C4-2B (cell line): ENCODE data around the gene CLIC3.
A peak's percentile ranks its signal among the peaks of the same experiment; 100 is the strongest.

Experiments
- ZFX ChIP-seq: fragments of 450-650 bp; IDR thresholded peaks from 2 replicates; pipeline ENCODE4 v1.6.1; 2017
- TF ChIP-seq, protein P1 (sequence below): fragments of 450-650 bp; conservative IDR thresholded peaks from 2 replicates; pipeline ENCODE4 v1.5.1; 2017; ENCODE audit warnings: mild to moderate bottlenecking

DNA sequence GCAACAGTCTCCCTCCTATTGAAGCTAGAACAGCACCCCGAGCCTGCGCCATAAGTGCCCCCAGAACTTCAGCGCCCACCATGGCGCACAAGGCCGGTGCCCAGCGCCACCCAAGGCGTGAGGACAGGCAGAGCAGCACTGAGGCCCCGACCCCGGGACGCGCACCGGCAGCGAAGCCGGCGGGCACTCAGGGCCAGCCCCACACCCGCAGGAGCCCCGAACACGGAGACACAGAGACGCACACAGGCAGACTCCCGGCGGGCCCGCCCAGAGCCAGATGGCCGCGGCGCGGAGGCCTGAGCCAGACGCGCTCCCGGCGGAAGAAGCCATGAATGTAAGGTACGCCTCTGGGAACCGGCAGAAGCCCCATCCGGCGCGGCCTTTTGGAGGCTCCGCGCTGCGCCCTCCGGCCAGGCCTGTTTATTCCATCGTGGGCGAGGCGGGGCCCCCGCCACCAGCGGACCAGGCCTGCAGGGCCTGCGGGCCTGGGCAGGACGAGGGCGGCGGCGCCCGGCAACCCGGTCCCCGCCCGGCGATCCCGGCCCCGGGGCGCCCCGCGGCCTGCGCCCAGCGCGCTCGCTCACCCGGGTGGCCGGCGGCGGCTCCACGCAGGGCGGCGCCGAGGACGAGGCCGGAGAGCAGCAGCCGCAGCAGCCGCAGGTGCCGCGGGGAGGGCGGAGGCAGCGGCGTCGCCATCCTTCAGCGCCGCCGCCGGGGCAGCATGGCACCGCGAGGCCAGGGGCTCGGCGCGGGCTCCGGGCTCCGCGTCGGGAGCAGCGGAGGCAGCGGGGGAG is 49.1 kb upstream of the CLIC3 start:
- TF ChIP-seq, protein P1, sequence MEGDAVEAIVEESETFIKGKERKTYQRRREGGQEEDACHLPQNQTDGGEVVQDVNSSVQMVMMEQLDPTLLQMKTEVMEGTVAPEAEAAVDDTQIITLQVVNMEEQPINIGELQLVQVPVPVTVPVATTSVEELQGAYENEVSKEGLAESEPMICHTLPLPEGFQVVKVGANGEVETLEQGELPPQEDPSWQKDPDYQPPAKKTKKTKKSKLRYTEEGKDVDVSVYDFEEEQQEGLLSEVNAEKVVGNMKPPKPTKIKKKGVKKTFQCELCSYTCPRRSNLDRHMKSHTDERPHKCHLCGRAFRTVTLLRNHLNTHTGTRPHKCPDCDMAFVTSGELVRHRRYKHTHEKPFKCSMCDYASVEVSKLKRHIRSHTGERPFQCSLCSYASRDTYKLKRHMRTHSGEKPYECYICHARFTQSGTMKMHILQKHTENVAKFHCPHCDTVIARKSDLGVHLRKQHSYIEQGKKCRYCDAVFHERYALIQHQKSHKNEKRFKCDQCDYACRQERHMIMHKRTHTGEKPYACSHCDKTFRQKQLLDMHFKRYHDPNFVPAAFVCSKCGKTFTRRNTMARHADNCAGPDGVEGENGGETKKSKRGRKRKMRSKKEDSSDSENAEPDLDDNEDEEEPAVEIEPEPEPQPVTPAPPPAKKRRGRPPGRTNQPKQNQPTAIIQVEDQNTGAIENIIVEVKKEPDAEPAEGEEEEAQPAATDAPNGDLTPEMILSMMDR: no peak
- peak; percentile 98 for TF ChIP-seq ZFX
